Stimulated activated CD8-positive, alpha-beta memory T cell treated with anti-CD3 and anti-CD28 coated beads, Interleukin-15, amount 100 ng/mL, for 4 hours (primary cell): ENCODE measurements around the gene NDUFA13.
"Not testable (repeated sequence)": the region's sequence is repeated elsewhere in the genome, so short reads cannot be mapped to it uniquely, and the experiment has no call there.

Experiments used
- DNase-seq, 2 donors: peaks; one replicate each; pipeline ENCODE4 v3.0.0-alpha.2; 2020; ENCODE audit warnings: low read depth in 2 of 2

Gene NDUFA13

GRCh38 chr19:19515642-19516519, at the start of gene NDUFA13:
Gene NDUFA13 (plus strand): TSS chr19:19516225. CDS start chr19:19516239, 14 bp downstream.
- DNase-seq, result peak; percentile 86 to 87

GRCh38 chr19:19468424-19469050, 47.5 kb upstream of the NDUFA13 start:
- DNase-seq, result no peak

GRCh38 chr19:19470579-19470978, 45.4 kb upstream of the NDUFA13 start:
- DNase-seq, result no peak

GRCh38 chr19:19471682-19472081, 44.3 kb upstream of the NDUFA13 start:
- DNase-seq, result no peak

GRCh38 chr19:19472106-19472505, 43.9 kb upstream of the NDUFA13 start:
- DNase-seq, result not testable (repeated sequence)

- DNase-seq, result no peak
Observed at GRCh38 chr19:19475015-19475765, 40.8 kb upstream of the NDUFA13 start.

GRCh38 chr19:19475849-19476828, 39.9 kb upstream of the NDUFA13 start:
- no peak for DNase-seq

GRCh38 chr19:19477705-19478383, 38.2 kb upstream of the NDUFA13 start:
- no peak for DNase-seq

- DNase-seq, result no peak
Observed at GRCh38 chr19:19480688-19481087, 35.3 kb upstream of the NDUFA13 start.

- DNase-seq, result no peak
Observed at GRCh38 chr19:19482809-19483596, 33.0 kb upstream of the NDUFA13 start.

GRCh38 chr19:19485161-19485997, 30.6 kb upstream of the NDUFA13 start:
- DNase-seq, result no peak

- no peak for DNase-seq
Observed at GRCh38 chr19:19485998-19486290, 30.1 kb upstream of the NDUFA13 start.

- DNase-seq, result no peak
Observed at GRCh38 chr19:19486343-19487076, 29.5 kb upstream of the NDUFA13 start.

- no peak for DNase-seq
Observed at GRCh38 chr19:19487077-19487949, 28.7 kb upstream of the NDUFA13 start.

- DNase-seq, result no peak
Observed at GRCh38 chr19:19487950-19488874, 27.8 kb upstream of the NDUFA13 start.
